Measurements from ENCODE around the gene ZNF287.

- no peak for TF ChIP-seq POLR2A (IDR thresholded peaks at IDR 0.05)
- TF ChIP-seq, protein P1, sequence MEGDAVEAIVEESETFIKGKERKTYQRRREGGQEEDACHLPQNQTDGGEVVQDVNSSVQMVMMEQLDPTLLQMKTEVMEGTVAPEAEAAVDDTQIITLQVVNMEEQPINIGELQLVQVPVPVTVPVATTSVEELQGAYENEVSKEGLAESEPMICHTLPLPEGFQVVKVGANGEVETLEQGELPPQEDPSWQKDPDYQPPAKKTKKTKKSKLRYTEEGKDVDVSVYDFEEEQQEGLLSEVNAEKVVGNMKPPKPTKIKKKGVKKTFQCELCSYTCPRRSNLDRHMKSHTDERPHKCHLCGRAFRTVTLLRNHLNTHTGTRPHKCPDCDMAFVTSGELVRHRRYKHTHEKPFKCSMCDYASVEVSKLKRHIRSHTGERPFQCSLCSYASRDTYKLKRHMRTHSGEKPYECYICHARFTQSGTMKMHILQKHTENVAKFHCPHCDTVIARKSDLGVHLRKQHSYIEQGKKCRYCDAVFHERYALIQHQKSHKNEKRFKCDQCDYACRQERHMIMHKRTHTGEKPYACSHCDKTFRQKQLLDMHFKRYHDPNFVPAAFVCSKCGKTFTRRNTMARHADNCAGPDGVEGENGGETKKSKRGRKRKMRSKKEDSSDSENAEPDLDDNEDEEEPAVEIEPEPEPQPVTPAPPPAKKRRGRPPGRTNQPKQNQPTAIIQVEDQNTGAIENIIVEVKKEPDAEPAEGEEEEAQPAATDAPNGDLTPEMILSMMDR (IDR thresholded peaks at IDR 0.05): no peak
Observed at GRCh38 chr17:16569358-16569712, 331 bp upstream of the ZNF287 start.

Data from Peyer's patch (tissue), 4 donors.